ENCODE measurements around the gene NHERF1. TPM values are rescaled to one million over a fixed set of nuclear protein-coding genes. Genes with fewer than 3 reads are reported as not detected.

NHERF1 gene
- total RNA-seq, 3 donors from 2014 or later, result 15.8 to 82.8 (median 36.4) TPM

GRCh38 chr17:74814453-74814852, 66.0 kb downstream of the NHERF1 start:
- Histone ChIP-seq H3K27ac (no peak overlapping the region), H3K4me1 (no peaks in the 10 kb centered on the region), H3K27me3 (no peaks in the 10 kb centered on the region), H3K4me3 (no peak overlapping the region), H3K9me3 (no peaks in the 10 kb centered on the region), H3K36me3 (no peaks in the 10 kb centered on the region)
- TF ChIP-seq, protein P1, sequence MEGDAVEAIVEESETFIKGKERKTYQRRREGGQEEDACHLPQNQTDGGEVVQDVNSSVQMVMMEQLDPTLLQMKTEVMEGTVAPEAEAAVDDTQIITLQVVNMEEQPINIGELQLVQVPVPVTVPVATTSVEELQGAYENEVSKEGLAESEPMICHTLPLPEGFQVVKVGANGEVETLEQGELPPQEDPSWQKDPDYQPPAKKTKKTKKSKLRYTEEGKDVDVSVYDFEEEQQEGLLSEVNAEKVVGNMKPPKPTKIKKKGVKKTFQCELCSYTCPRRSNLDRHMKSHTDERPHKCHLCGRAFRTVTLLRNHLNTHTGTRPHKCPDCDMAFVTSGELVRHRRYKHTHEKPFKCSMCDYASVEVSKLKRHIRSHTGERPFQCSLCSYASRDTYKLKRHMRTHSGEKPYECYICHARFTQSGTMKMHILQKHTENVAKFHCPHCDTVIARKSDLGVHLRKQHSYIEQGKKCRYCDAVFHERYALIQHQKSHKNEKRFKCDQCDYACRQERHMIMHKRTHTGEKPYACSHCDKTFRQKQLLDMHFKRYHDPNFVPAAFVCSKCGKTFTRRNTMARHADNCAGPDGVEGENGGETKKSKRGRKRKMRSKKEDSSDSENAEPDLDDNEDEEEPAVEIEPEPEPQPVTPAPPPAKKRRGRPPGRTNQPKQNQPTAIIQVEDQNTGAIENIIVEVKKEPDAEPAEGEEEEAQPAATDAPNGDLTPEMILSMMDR (IDR thresholded peaks at IDR 0.05), result no peak
- intact Hi-C loops (cut with DNase I; ENCODE audit: low total_unique reads), result no loop called here
- no peak for DNase-seq (ENCODE audit: low spot score in 2 of 2)

DNA sequence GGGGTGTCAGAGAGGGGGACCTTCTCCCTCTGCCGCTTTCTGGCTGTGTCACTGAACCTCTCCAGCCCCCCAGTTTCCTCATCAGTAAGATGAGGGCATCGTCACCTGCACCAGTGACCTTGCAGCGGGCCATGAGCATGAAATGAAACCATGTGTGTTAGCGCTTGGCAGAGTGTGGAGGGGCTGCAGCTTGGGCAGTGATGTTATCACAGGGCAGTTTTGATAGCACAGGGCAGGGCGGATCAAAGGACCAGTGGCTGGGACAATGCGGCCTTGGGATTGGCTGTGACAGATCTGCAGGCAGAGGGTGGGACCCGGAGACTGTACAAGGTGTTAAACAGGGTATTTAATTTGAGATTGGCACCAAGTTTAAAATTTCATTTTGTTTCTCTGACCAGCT, 66.6 kb downstream of the NHERF1 start:
- Histone ChIP-seq H3K9me3 (no peaks in the 10 kb centered on the region), H3K36me3 (no peaks in the 10 kb centered on the region), H3K4me1 (no peaks in the 10 kb centered on the region), H3K4me3 (no peak overlapping the region), H3K27me3 (no peaks in the 10 kb centered on the region), H3K27ac (no peak overlapping the region)
- TF ChIP-seq POLR2AphosphoS5 (IDR thresholded peaks at IDR 0.05) (no peak), POLR2A (IDR thresholded peaks at IDR 0.05) (no peak)
- TF ChIP-seq, protein P1 (IDR thresholded peaks at IDR 0.05), result no peak
- intact Hi-C loops (cut with DNase I; ENCODE audit: low total_unique reads), result no loop called here
- DNase-seq (ENCODE audit: low spot score in 2 of 2), result no peak

- DNase-seq (ENCODE audit: low spot score in 2 of 2), result no peak
- Histone ChIP-seq H3K4me1 (no peaks in the 10 kb centered on the region), H3K36me3 (no peaks in the 10 kb centered on the region), H3K9me3 (no peaks in the 10 kb centered on the region), H3K27ac (no peak overlapping the region), H3K4me3 (no peak overlapping the region), H3K27me3 (no peaks in the 10 kb centered on the region)
- TF ChIP-seq POLR2A (IDR thresholded peaks at IDR 0.05) (no peak), POLR2AphosphoS5 (IDR thresholded peaks at IDR 0.05) (no peak)
- TF ChIP-seq, protein P1 (IDR thresholded peaks at IDR 0.05), result no peak
- intact Hi-C loops (cut with DNase I; ENCODE audit: low total_unique reads), result no loop called here
These were observed 67.3 kb downstream of the NHERF1 start for GRCh38 chr17:74815550-74816370.

- H3K9me3 ChIP-seq, result no peaks in the 10 kb centered on the region
- H3K36me3 ChIP-seq, result no peaks in the 10 kb centered on the region
- TF ChIP-seq, protein P1 (IDR thresholded peaks at IDR 0.05), result no peak
- H3K4me1 ChIP-seq, result no peaks in the 10 kb centered on the region
- H3K27ac ChIP-seq, result no peak overlapping the region
- intact Hi-C loops (cut with DNase I; ENCODE audit: low total_unique reads), result no loop called here
- DNase-seq (ENCODE audit: low spot score in 2 of 2), result no peak
- no peak overlapping the region for H3K4me3 ChIP-seq
- H3K27me3 ChIP-seq, result no peaks in the 10 kb centered on the region
These were observed 68.6 kb downstream of the NHERF1 start for GRCh38 chr17:74816905-74817620.

DNA sequence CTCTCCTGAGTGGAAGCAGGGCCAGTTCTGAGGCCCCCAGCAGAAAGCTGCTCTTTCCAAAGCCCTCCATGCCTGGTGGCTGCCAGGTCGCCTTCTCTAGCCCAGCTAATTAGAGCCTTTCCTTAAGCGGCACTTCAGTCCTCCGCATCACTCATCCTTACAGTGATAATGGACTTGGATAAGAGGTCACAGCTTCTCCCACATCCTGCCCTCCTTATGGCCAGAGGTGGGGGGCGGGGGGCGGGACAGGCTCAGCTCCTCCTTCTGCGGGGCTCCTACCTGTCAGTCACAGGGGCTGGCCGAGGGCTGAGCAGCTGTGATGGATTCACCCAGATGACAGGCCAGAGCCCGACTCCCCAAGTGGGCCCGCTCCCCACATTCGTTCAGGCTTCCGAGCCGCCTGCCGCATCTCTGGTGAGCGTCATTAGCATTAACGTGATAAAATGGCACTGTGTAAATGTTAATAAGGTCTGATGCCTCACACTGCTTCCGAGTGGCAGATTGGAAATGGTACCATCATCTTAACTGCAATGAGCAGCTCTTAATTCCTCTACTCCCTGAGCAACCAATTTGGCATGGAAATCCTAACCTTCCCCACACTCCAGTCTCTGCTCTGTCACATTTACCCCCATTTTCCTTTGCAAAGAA, 70.0 kb downstream of the NHERF1 start:
- Histone ChIP-seq H3K27me3 (no peaks in the 10 kb centered on the region), H3K27ac (no peak overlapping the region), H3K36me3 (no peaks in the 10 kb centered on the region), H3K4me3 (no peak overlapping the region), H3K4me1 (no peaks in the 10 kb centered on the region), H3K9me3 (no peaks in the 10 kb centered on the region)
- no peak for DNase-seq (ENCODE audit: low spot score in 2 of 2)
- intact Hi-C loops (cut with DNase I; ENCODE audit: low total_unique reads), result no loop called here
- TF ChIP-seq POLR2AphosphoS5 (IDR thresholded peaks at IDR 0.05), result no peak
- TF ChIP-seq, protein P1 (IDR thresholded peaks at IDR 0.05), result no peak
- no peak for TF ChIP-seq POLR2A (IDR thresholded peaks at IDR 0.05)

All from breast epithelium (tissue), 4 donors.